Panc1 (cell line): Measurements from ENCODE around the gene TSSK6.

Source experiments
- CTCF ChIP-seq: fragments of 450-650 bp; IDR thresholded peaks from 2 replicates; pipeline ENCODE4 v1.5.1; 2017; ENCODE audit warnings: mild to moderate bottlenecking
- POLR2AphosphoS5 ChIP-seq: IDR thresholded peaks from 2 replicates; pipeline ENCODE4 v1.6.1; 2012; ENCODE audit warnings: mild to moderate bottlenecking, low read depth, low read length, moderate library complexity
- SIN3A ChIP-seq: IDR thresholded peaks from 2 replicates; pipeline ENCODE4 v1.6.1; 2012; ENCODE audit warnings: low read depth, mild to moderate bottlenecking, low read length, moderate library complexity, borderline replicate concordance; ENCODE audit not compliant: insufficient read depth

GRCh38 chr19:19514881-19515641 is at the start of gene TSSK6:
- no peak for TF ChIP-seq CTCF
- no peak for TF ChIP-seq SIN3A
- no peak for TF ChIP-seq POLR2AphosphoS5
